Activated CD4-positive, alpha-beta T cell treated with anti-CD3 and anti-CD28 coated beads, Interleukin-10, Interleukin-2, amounts not matched to agents 100 ng/mL and 50 ng/mL, durations not matched to agents 16 hours and 8 hours (primary cell): ENCODE results near the gene ALG12.

Experiments
- DNase-seq: peaks from one replicate; pipeline ENCODE4 v3.0.0-alpha.2; 2020

Gene ALG12

GRCh38 chr22:49957826-49958365, 39.7 kb upstream of the ALG12 start:
- DNase-seq: no peak

- no peak for DNase-seq
Observed at GRCh38 chr22:49956914-49957825, 38.9 kb upstream of the ALG12 start.

- DNase-seq: no peak
Observed at GRCh38 chr22:49956418-49956770, 38.2 kb upstream of the ALG12 start.

- DNase-seq: no peak
Observed at GRCh38 chr22:49955581-49956417, 37.6 kb upstream of the ALG12 start.

- no peak for DNase-seq
Observed at GRCh38 chr22:49954991-49955580, 36.8 kb upstream of the ALG12 start.

GRCh38 chr22:49954354-49954753, 36.1 kb upstream of the ALG12 start:
- DNase-seq: no peak

- DNase-seq: no peak
Observed at GRCh38 chr22:49953680-49954344, 35.6 kb upstream of the ALG12 start.

GRCh38 chr22:49953027-49953679, 34.9 kb upstream of the ALG12 start:
- no peak for DNase-seq

- DNase-seq: no peak
Observed at GRCh38 chr22:49951986-49952896, 34.0 kb upstream of the ALG12 start.

GRCh38 chr22:49951678-49951985, 33.4 kb upstream of the ALG12 start:
- no peak for DNase-seq

GRCh38 chr22:49951000-49951677, 32.9 kb upstream of the ALG12 start:
- no peak for DNase-seq

- DNase-seq: no peak
Observed at GRCh38 chr22:49950396-49950994, 32.3 kb upstream of the ALG12 start.

GRCh38 chr22:49949914-49950292, 31.7 kb upstream of the ALG12 start:
- DNase-seq: no peak

- no peak for DNase-seq
Observed at GRCh38 chr22:49948958-49949913, 31.0 kb upstream of the ALG12 start.

- DNase-seq: no peak
Observed at GRCh38 chr22:49948116-49948957, 30.1 kb upstream of the ALG12 start.

GRCh38 chr22:49947296-49947622, 29.0 kb upstream of the ALG12 start:
- DNase-seq: no peak

- DNase-seq: no peak
Observed at GRCh38 chr22:49946612-49947295, 28.5 kb upstream of the ALG12 start.
